ENCODE results near the gene TTLL5.

The TTLL5 gene

DNA sequence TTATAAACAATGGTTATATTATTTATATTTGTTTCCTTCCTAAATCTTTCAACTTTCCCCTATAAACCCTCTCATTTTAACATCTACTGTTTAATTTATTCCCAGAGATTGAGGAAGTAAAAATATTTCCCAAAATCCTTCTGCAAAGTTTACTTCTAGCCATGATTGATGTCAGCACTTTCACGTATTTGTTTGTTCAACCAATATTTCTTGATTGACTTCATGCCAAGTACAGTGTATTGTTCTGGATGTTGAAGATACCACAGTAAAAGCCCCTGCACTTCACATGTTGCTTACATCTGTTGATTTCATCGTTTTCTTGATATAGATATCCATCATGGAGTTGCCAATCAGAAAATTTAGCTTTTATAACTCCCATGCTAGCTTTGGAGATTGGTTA is 81.8 kb downstream of the TTLL5 start:
- no peak for DNase-seq

DNA sequence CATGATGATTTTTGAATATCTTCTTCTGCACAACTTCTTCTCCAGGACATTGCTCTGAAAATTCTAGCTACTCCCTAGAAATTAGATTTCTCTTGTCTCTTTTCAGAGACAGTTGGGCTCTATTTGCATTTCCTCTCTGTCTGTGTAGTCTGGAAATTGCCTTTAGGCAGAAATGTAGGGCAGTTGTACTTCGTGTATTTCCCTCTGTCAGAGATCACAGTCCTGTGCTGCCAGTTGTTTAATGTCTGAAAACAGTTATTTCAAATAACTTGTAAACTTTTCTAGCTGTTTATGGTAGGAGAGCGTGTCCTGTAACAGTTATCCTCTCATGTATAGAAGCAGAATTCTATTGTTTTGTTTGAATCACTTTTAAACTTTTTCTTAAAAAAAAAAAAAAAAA is 86.9 kb downstream of the TTLL5 start:
- DNase-seq: no peak

DNA sequence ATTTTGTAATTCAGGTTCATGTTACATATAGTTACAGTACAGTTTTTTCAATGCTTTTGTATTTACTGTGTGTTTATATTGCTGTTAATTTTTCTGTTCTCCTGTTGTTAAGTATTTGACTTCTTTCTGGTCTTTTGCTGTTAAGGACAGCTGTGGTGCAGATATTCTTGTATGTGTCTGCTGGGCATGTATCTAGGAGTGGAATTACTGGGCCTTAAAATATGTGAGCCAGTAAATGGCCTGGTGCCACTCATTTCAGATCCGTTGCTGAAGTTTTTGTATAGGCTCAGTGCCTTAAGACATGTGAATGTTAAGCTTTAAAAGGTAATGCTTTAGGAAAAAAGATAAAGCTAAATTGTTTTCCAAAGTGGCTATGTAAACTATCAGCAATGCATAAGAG is 87.3 kb downstream of the TTLL5 start:
- no peak for DNase-seq

DNA sequence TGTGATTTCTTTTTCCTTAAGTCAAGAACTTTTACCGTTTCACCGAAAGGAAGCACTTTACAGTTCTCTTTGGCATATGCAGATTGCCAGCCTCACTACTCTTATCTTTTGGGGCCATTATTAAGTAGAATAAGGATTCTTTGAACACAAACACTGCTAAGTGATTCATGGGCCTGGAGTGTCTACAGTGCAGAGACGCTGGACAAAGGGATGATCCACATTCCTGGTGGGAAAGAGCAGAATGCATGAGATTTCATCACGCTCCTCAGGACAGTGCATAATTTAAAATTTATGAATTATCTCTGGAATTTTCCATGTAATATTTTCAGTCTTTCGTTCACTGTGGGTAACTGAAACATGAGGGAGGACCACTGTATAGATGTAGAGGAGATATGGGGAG is 90.2 kb downstream of the TTLL5 start:
- DNase-seq: no peak

DNA sequence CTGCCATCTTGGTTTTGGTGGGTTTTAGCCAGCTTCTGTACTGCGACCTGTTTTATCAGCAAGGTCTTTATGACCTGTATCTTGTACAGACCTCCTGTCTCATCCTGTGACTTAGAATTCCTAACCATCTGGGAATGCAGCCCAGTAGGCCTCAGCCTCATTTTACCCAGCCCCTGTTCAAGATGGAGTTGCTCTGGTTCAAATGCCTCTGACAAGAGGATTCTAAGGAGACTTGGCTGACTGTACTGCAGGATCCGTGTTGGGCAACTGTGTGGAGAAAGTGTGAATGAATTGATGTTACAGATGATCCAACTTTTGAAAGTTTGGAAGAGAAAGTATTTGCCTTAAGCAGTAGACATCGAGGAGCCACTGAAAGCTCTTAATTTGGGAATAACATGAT is 91.0 kb downstream of the TTLL5 start:
- no peak for DNase-seq

DNA sequence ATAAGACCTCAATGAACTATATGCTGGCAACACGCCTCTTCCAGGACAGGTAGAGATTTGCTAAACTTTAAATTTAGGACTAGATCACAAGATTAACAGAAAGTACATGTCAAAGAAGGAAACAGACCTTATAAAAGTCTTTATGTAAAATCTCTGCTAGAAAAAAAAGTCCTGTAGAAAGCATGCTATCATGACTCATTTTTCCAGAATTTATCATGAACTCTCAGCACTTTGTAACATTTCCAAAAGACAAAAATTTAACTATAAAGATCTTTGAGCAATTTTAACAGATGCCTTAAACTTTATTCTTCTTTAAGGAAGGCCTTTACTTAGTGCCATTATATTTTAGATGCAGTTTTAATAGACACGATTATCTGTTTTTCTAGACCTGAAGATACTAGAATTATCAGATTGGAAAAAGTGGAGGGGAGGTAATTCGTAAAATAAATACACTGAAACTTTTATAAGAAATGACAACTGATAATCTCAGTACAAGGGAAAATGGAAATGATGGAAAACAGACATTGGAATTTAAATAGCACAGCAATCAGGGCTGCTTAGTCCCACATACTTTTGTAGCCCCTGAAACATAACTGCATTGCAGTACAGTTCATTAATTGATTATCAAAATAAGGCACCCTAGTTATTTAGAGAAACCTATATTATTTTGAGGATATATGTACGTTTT is 92.0 kb downstream of the TTLL5 start:
- DNase-seq: no peak

DNA sequence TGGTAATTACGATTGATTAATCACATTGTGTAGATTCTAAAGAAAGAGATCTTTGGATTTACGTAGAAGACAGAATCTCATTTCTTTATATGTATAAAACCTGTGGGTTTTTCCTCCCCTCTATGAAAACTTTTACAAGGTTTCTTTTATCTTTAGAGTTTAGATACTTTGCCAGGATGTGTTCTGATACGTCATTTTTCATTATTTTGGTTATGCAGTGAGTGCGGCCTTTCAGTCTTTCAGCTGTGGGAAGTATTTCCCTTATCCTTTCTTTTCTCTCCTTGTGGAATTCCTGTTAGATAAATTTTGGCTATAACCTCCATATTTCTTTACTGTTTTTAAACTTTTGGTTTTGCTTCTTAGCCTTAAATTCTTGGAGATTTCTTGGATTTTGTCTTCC is 92.7 kb downstream of the TTLL5 start:
- no peak for DNase-seq

DNA sequence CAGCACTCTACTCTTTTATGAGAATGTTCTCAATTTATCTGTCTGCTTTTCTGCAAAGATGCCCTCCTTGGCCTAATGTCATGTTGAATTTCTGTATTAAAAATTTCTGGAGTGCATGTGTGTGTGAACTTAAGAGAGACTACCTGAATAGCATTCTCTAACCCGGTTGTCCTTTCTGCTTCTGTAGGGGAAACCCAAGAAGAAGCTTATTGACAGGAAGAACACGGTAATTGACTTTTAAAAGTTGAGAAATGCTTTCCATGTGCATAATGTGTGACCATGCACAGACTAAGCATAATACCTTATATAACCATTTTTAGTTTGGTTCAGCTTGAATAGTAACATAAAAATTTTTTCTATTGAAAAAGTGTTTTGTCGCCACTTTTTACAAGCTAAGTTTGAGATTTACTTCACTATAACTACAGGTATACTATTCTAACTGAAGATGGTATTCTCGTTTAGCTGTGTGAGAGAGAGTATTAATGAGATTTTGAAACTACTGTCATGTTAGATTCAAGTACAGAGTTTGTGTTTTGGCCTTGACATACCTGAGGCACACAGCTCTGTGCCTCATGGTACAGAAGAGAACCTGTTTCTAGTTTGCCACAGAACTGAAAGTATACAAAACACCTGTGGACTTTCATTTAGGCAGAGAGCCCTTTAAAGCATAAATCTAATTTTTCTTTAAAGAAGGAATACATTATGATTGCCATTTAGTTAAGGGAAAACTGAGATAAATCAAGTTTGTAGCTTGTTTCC is 96.8 kb downstream of the TTLL5 start:
- DNase-seq: no peak

DNA sequence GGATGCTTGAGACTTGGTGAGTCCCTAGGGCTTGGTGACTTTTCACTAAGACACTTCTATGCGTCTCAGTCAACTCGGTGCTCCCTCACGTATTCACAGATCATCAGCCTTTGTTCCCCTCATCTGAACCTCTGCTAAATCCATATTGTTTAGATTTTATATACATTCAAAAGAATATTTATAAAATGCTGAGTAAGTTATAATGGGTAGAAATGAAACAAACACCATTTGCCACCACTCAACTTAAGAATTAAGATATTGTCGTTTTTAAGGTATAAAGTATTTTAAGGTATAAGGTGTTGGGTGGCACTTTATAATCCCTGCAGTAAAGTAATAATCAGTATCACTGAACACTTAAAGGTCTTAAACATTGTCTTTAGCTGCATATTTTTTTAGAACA is 103.0 kb downstream of the TTLL5 start:
- no peak for DNase-seq

DNA sequence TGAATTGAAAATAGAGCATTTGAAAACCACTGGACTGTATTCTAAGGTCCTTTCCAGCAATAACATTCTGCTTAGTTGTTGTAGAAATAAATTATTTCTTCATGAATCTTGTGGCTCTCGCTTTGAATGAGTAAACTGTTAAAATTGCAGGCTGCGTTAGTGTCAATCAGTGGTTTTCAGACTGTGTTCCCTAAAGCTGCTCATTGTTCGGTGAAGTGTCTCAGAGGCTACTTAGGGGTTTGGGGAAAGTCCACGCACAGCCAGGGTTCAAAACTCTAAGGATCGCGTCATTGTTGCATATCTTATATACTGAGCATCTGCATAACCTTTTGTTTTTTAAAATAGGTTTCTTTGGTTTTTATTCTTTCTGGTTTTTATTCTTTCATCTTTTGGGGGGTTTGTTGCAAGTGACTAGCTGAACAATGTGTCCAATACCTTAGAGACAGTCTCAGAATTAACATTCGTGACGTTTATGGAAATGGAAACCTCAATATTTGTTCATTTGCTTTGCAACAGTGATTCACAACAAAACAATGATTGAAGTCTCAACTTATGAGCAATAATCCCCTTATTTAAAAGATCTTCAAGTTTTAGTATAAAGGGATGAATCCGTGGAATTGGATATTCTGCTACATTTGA is 108.1 kb downstream of the TTLL5 start:
- no peak for DNase-seq

DNA sequence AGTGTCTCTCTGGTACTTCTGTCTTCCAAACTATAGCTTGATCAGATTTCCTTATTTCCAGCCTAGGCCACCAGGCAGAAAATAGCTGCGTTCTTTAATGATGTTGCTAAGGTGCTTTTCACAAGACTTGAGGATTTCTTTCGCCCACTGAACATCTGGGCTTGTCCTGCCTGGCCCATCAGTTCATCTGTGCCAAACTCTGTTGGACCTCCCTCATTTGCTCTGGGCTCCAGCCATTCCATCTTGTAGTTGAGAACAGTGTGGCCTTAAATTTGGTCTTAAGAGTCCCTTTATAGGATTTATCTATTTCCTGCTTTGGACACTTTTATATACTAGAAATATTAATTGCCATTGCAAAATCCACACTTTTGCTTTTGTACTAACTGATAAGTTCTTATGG is 109.6 kb downstream of the TTLL5 start:
- DNase-seq: no peak

DNA sequence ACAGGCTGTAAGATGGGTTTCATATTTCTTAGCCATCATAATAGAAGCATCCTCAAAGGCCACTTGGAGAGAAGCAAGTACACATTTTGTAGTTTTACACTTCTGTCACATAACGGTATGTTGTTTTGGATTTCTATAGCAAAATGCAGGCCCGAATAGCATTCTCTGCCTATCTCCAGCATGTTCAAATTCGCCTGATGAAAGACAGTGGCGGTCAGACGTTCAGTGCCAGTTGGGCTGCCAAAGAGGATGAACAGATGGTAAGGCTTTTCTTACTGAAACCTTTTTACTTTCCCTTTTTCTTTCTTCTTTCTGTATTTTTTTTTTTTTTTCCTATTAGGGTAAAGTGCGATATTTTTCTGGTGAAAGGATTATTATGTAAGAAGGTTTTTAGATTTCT is 110.5 kb downstream of the TTLL5 start:
- DNase-seq: no peak

DNA sequence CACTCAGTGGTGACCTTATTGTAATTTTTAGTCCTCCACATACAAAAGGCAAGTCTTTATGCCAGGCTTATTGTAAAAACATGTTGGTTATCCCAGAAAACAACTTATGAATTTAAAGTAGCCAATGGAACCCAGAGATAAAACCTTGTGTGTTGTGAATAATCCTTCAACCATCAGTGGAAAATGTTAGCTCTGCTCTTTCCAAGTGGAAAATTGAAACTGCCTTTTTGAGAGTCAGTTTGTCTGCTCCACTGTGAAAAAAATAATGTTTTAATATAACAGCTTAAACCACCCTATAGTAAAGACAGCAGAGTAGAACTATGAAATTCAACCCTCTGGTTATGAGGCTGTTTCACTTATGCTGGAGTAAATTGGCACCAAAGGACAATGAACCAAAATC is 112.0 kb downstream of the TTLL5 start:
- no peak for DNase-seq

DNA sequence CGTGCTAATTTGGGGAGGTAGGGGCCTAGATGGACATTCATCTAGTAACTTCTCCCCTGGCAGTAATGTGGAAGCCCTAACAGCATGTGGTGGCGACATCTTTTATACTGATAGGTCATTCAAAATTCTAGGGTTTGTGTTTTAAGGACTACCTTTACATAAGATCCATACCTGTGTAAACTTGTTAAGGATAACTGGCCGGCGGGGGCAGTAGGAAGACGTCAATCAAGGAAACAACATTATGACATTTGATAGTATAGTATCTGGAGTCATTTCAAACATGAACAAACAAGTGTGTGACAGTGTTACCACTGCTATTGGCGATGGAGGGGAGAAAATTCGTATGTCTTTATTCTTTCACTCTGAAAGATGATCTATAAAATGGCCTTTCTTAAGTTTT is 120.0 kb downstream of the TTLL5 start:
- no peak for DNase-seq

DNA sequence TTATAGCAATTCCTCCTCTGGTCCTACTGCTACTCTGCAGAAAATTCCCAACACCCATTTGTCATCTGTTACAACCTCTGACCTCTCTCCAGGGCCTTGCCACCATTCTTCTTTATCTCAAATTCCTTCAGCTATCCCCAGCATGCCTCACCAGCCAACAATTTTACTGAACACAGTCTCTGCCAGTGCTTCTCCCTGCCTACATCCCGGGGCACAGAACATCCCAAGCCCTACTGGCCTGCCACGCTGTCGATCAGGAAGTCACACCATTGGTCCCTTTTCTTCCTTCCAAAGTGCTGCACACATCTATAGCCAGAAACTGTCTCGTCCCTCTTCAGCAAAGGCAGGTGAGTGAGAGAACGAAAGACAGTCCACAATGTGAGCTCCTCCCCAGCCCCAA is 122.1 kb downstream of the TTLL5 start:
- DNase-seq: no peak

DNA sequence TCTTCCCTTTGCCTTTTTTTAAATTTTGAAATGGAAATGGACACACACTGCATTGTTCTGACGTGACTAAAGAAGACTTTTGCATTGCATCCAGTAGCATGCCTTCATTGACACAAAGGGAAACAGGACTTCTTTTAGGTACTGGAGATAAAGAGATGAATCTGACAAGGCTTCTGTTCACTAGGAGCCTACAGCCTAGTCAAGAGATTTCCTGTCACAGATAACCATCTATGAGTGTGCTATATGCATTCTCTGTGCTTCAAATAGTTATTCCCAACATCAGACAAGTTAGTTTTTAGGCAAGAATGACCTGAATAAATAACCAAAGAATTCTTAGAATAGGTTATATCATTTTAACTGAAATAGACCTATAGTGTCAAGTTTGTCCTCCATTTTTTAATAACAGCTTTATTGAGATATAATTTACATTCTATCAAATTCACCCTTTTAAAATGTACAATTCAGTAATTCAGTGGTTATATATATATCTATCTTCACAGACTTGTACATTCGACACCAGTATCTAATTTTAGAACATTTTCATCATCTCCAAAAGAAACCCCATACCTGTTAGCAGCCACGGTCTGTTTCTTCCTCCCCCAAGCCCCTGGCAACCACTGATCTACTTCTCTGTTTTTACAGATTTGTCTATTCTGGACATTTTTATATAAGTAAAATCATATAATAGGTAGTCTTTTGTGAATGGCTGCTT is 122.7 kb downstream of the TTLL5 start:
- DNase-seq: no peak

DNA sequence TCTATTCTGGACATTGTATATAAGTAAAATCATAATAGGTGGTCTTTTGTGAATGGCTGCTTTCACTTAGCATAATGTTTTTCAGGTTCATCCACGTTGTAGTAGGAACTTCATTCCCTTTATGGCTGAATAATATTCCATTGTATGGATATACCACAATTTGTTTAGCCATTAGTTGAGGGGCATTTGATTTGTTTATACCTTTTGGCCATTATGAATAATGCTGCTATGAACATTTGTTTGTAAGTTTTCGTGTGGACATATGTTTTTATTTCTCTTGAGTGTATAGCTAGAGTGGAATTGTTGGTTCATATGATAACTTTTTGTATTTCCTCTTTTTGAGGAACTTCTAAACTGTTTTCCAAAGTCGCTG is 123.3 kb downstream of the TTLL5 start:
- DNase-seq: no peak

DNA sequence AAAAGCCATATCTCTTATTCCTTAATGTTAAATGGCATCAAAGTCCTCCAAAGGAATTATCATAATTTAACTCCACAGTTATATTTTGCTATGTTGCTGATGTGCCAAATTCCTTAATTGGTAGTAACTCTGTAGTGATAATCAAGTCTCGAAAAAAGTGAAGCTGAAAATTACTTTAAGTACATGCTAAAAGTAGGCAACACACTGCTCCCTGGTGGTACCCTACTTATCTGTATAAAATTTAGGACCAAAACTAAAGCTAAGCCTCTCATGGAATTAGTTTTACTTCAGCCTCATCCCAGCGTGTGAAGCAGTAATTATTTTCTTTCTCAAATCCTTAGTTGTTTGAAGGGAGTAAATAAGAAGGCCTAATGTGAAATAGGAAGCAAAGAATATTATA is 132.8 kb downstream of the TTLL5 start:
- DNase-seq: no peak

DNA sequence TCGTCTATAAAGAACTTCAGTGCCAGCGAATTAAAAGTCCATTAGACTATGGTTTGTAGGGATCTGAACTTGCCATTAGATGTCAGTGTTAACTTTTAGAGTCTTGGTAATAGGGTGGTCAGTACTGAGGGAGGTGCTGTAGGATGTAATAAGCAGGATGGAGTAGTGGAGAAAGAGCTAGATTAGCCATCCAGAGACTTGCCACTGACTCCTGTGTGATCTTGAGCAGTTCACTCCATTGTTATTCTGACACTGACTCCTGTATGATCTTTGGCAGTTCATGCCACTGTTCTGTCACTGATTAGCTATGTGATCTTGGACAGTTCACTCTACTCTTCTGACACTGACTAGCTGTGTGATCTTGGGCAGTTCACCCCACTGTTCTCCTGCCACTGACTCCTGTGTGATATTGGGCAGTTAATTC is 133.6 kb downstream of the TTLL5 start:
- DNase-seq: no peak

DNA sequence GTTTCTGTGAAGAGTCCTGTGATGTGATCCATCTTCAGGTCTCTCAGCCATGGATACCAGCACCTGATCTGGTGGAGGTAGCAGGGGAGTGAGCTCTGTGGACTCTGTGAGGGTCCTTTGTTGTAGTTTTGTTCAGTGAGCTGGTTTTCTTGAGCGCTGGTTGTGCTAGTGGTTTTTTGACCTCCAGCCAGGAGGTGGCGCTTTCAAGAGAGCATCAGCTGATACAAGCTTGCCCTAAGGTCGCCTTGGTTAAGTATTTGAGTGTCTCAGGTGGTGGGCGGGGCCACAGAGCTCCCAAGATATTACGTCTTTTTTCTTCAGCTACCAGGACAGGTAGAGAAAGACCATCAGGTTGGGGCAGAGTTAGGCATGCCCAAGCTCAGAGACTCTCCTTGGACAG is 139.7 kb downstream of the TTLL5 start:
- DNase-seq: no peak

DNA sequence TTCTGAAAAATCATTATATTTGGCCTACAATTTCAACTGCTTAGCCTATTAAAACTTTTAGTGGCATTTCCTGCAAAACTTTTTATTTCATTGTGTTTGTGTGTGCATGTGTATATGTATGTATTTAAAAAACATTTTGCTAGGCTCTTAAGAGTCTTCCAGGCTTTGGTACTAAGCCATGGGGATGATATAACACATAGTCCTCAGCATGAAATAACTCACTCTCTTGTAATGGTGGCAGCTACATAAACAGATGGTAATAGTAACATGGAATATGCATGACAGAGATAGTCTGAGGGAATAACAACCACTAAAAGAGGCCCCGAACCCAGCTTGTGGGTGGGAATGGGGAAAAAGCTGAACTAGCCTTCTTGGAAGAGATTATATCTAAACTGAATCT is 141.4 kb downstream of the TTLL5 start:
- DNase-seq: no peak

DNA sequence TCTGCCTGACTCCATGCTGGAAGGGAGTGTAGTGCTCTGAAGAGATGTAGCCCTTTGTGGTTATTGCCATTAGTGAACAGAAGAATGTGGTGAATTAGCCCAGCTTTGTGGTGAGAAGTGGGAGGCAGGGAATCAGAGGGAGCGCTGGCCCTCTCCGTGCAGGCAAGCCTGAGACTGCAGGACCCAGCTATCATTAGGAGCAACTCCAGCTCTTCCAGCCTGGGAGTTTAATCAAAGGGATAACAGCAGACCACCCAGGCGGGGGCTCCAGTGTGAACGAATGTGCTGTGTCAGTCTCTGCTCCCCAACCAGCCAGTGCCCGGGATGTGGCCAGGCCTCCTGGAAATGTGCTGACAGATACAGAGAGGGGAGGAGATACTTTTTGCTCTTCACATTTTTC is 142.7 kb downstream of the TTLL5 start:
- DNase-seq: no peak

DNA sequence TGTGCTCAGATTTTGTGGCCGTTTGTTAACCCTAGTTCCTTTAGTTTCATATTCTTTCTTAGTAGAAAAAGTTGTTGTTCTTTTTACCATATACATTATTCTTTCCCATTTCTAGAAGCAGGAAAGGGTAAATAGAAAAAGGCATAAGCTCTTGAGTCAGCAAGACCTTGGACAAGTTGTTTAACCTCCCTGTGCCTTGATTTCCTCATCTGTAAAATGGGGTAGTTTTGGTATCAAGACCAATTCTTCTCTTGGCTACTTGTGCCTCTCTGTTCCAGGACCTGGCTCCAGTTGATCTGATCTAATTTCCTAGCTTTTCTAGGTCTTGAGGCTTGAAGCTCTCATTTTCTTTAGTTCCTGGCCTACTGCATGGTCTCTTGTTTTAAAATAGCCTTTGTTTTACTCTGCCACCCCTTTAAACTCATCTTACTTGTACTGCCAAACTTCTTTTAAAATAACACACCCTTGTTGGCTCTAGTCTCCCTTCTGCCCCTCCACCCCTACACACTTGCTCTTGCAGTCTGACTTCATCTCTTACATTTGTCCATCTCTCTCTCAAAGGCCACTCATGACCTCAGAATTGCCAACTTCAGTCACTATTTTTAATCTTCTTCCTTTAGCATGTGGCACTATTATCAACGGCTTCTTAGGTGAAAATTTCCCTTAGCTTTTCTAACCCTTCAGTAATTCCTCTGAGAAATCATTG is 143.7 kb downstream of the TTLL5 start:
- no peak for DNase-seq
